Epithelial cell of esophagus (primary cell): ENCODE data around the gene CHMP1B.

ENCODE experiments used
- DNase-seq: peaks from one replicate; pipeline ENCODE4 v3.0.0; 2010; ENCODE audit warnings: low read depth
- H3K4me3 ChIP-seq: 2 replicates; pipeline ENCODE4 v1.5.1; 2011; ENCODE audit warnings: mild to moderate bottlenecking, low read length, control low read depth
- TF ChIP-seq, protein P1 (sequence below): IDR thresholded peaks from 2 replicates; pipeline ENCODE4 v1.5.1; 2011; ENCODE audit warnings: low read depth, mild to moderate bottlenecking, low read length, control low read depth, inconsistent platforms; ENCODE audit not compliant: insufficient read depth; ENCODE audit errors: missing control alignments

CHMP1B gene

DNA sequence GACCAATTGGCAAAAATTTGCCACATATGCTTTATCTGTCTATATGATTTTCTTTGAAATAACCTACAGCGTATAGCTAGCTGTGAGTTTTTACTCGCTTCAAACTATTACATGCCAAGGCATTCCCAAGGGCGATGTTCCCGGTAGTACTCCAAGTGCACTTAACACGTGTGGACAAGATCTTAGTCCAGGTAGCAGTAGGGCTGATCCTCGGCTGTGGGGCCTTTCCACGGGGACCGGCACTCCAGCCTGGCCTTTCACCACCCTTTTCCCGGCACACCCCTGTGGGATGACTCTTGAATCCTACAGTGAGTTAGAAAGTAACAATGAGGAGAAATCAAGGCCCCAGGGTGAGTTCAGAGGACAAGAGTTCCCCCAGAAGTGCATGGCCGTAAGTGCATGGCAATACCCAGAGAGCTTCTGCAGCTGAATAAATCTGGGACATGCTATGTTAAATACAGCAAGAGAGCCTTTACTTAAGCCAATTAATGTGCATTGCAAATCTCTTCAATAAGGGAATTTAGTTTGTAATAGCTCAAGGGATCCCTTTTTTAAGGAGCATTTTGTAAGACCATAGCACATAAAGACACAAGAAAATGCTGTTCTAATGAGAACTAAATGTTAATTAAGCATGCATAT is 26.4 kb downstream of the CHMP1B start:
- H3K4me3 ChIP-seq = no peak overlapping the region
- no peak for DNase-seq
- TF ChIP-seq, protein P1, sequence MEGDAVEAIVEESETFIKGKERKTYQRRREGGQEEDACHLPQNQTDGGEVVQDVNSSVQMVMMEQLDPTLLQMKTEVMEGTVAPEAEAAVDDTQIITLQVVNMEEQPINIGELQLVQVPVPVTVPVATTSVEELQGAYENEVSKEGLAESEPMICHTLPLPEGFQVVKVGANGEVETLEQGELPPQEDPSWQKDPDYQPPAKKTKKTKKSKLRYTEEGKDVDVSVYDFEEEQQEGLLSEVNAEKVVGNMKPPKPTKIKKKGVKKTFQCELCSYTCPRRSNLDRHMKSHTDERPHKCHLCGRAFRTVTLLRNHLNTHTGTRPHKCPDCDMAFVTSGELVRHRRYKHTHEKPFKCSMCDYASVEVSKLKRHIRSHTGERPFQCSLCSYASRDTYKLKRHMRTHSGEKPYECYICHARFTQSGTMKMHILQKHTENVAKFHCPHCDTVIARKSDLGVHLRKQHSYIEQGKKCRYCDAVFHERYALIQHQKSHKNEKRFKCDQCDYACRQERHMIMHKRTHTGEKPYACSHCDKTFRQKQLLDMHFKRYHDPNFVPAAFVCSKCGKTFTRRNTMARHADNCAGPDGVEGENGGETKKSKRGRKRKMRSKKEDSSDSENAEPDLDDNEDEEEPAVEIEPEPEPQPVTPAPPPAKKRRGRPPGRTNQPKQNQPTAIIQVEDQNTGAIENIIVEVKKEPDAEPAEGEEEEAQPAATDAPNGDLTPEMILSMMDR = no peak

DNA sequence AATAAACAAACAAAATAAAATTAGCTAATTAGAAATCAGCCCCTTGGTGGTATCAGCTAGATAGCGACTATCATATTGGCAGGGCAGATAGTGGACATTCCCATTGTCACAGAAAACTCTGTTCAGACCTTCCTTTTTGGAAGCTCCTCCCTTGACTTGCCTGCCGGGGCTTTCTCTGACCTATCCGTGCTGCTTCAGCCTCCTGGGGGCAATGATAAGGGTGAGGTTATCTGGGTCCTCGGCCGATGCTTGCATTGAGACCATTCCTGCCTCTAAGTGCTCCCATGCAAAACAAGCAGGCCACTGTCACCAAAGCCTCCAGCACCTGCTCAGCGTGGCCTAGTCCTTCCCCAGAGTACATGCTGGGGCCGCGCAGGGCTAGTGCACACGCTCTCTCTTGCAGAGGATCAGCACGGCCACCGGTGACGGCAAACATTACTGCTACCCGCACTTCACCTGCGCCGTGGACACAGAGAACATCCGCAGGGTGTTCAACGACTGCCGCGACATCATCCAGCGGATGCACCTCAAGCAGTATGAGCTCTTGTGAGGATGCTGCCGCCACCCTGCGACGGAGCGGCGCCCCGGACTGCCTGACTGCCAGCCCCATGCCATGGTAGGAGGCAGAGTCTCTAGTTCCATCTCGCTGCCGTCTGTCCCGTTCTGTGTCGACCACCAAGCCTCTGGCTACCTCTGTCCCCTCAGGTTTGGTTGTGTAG is 29.5 kb downstream of the CHMP1B start:
- TF ChIP-seq, protein P1 = no peak
- no peak for DNase-seq

DNA sequence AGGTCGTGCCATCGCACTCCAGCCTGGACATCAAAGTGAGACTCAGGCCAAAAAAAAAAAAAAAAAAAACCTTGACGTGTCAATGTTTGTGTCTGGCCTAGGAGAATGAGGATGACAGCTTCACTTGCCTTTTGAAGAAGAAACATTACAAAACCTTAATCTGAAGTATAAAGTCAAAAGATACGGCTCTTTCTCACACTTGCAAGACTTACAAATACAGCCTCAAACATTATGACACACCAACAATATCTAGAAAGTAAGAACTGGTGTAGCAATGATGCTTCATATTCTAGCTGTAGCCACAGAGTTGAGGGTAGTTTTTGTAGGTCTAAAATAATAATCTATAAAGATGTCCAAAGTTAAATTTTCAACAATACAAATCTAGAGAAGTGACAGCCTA is 31.4 kb downstream of the CHMP1B start:
- no peak overlapping the region for H3K4me3 ChIP-seq
- TF ChIP-seq, protein P1 = no peak
- DNase-seq = no peak

More for the DNA sequence above, 29.5 kb downstream of the CHMP1B start:
- H3K4me3 ChIP-seq = no peak overlapping the region

DNA sequence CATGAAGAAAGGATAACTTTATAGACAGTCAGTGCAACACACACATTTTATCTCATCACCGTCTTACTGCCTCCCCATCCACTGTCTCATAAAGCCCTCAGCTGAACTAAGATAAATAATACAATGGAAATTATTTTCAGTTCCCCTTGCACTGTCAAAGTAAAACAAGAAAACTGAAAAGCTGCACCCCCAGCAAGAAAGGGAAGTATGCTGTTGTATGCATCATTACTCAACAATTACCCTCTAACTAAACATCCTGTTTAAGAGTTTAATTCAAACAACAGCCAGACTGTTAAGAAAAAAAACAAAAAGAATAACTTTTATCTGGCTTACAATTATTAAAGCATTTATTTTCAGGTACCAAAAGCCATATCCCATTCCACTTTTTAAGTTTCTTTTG is 31.9 kb downstream of the CHMP1B start:
- no peak for DNase-seq
- H3K4me3 ChIP-seq = no peak overlapping the region
- TF ChIP-seq, protein P1 = no peak

DNA sequence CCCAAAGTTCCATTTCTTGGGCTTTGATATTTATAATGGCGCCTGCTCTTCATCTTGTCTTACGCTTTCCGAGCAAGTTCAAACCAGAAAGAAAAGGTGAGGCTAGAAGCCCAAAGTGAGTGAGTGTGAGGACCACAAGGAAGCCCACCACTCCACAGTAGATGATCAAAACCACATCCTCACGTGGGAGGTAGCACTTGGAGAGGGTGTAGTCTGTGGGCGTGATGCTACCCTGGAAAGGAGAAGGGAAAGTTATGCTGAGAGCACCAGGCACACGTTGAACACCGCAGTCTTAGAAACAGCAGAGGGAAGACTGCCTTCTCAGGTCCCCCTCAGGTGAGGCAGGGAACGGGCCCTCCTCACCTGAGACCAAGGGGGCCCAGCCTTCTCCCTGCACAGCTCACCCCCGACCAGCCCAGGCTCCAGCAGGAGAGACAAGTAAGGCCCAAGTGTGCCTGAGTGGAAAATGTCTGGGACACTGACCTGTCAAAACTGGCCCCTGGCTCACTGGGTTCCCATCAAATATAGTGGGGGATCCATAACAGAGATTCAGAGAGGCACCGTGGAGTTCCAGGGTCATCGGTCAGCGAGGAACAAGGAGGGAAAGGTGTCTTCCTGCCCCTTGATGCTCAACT is 33.3 kb downstream of the CHMP1B start:
- TF ChIP-seq, protein P1 = no peak
- no peak for DNase-seq
- H3K4me3 ChIP-seq = no peak overlapping the region

DNA sequence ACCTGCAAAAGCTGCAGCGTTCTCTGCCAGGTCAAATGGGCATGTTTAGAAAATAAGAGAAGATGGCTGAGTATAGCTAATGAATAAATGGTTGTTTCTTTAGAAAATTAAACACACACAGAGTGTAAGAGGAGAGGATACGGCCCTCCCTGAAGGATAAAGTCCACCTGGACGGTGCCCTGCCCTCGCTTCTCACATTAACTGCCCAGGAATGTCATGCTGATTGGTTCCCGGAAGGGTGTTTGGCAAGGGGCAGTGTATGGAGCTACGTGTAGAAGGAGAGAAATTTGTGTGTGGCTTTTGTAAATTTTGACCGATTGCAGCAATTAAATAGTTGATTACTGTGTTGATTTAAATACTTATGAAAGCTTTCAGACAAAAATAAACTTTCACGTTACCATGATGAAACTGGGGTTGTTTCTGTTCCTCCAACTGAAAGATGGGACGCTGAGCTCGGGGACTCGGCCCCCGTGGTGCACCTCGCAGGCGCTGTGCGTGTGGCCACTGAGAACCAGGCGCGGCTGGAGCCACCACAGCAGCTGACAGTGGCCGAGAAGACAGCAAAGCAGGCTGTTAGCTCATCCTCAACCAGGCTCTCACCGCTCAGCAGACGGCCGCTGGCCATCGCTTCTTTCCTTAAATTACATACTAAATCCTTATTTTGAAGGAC is 34.2 kb downstream of the CHMP1B start:
- H3K4me3 ChIP-seq = no peak overlapping the region
- TF ChIP-seq, protein P1 = no peak
- DNase-seq = no peak
